OCI-LY3 (cell line): Measurements from ENCODE around the gene AP3S2.

Experiments
- CTCF ChIP-seq: fragments of 200-600, 300-600 bp; sonication (generic); IDR thresholded peaks from 2 replicates; pipeline ENCODE4 v1.5.1; 2014; ENCODE audit warnings: antibody characterized with exemption, low read length, low read depth
- EZH2phosphoT487 ChIP-seq: fragments of 200-600 bp; shearing (Covaris generic); IDR thresholded peaks from 2 replicates; pipeline ENCODE4 v1.6.1; 2018; ENCODE audit warnings: antibody characterized with exemption, mixed run types, low read depth

- TF ChIP-seq CTCF (no peak), EZH2phosphoT487 (no peak)
Measured at GRCh38 chr15:89937365-89938350, 43.9 kb upstream of the AP3S2 start.
